HepG2 (cell line): ENCODE results near the gene PACS1. TPM values are rescaled to one million over a fixed set of nuclear protein-coding genes. Genes with fewer than 3 reads are reported as not detected.

Source experiments
- CREM ChIP-seq, 2 experiments: sonication (generic) in 1 of 2; formaldehyde crosslinking in 1 of 2; IDR thresholded peaks; 2 replicates each; pipeline versions ENCODE4 v1.4.0 to v1.6.1; 2016 to 2020; ENCODE audit warnings: antibody characterized with exemption in 1 of 2, mild to moderate bottlenecking in 1 of 2, missing genetic modification reagents in 1 of 2
- HDAC6 ChIP-seq: fragments of 200-600 bp; sonication (generic); IDR thresholded peaks from 2 replicates; pipeline ENCODE4 v1.7.0; 2017; ENCODE audit warnings: mild to moderate bottlenecking, antibody characterized with exemption, low read length, low read depth
- KMT2B ChIP-seq: IDR thresholded peaks from 2 replicates; pipeline ENCODE4 v1.6.1; 2016; ENCODE audit warnings: missing genetic modification reagents, missing compliant biosample characterization
- TGIF2 ChIP-seq: IDR thresholded peaks from 2 replicates; pipeline ENCODE4 v1.6.1; 2016; ENCODE audit warnings: control low read depth, missing compliant biosample characterization
- ZBED4 ChIP-seq: sonication (generic); formaldehyde crosslinking; IDR thresholded peaks from 2 replicates; pipeline ENCODE4 v1.4.0; 2020; ENCODE audit warnings: missing genetic modification reagents, borderline replicate concordance
- ZNF563 ChIP-seq: sonication (generic); formaldehyde crosslinking; IDR thresholded peaks from 2 replicates; pipeline ENCODE4 v1.8.0; 2022; ENCODE audit warnings: mild to moderate bottlenecking, moderate library complexity, missing genetic modification reagents
- ZNF609 ChIP-seq: sonication (generic); formaldehyde crosslinking; IDR thresholded peaks from 2 replicates; pipeline ENCODE4 v1.4.0; 2020; ENCODE audit warnings: mild to moderate bottlenecking, missing genetic modification reagents, borderline replicate concordance
- polyA plus RNA-seq, 8 experiments: library from polyadenylated mRNA; depleted of rRNA in 3 of 8; stranded (reverse) in 7 of 8; unstranded in 1 of 8; fragments of >200 nt; fragmentation: Illumina TruSeq in 4 of 8; extraction: Trizol in 4 of 8; gene quantifications; 2 replicates each; pipeline versions ENCODE4 v1.2.1 to v1.2.3, GENCODE V29; 2011 to 2016; ENCODE audit warnings: low read depth in 4 of 8, missing spikeins in 1 of 8, mixed read lengths in 1 of 8; ENCODE audit not compliant: insufficient read depth in 1 of 8
- total RNA-seq, 5 experiments: library from RNA; depleted of rRNA; stranded (reverse); fragments of >200 nt; fragmentation: Illumina TruSeq; extraction: Trizol; gene quantifications; 2 replicates each; pipeline ENCODE4 v1.2.3, GENCODE V29; 2016; ENCODE audit warnings: low read depth in 1 of 5

PACS1 gene
- total and polyA plus RNA-seq, 2 of the 13 experiments (the other 11 are each of a cell fraction or from before 2014, with no cell fraction given) = 7.6 to 8.6 TPM

- TF ChIP-seq ZNF609 (CRISPR knock-in tag) (no peak), HDAC6 (no peak), CREM (IDR thresholded peaks at IDR 0.05) (no peak), CREM (CRISPR knock-in tag; IDR thresholded peaks at IDR 0.05) (no peak), KMT2B (no peak), ZBED4 (no peak), TGIF2 (CRISPR knock-in tag) (no peak), ZNF563 (CRISPR knock-in tag) (no peak)
Measured at GRCh38 chr11:66039765-66040164, 30.3 kb upstream of the PACS1 start (continued).
